Kidney tubule cell (primary cell): ENCODE results near the gene TSHR.
"Not testable (repeated sequence)": the region's sequence is repeated elsewhere in the genome, so short reads cannot be mapped to it uniquely, and the experiment has no call there.

Source experiments
- DNase-seq: peaks from one replicate; pipeline ENCODE4 v3.0.0-alpha.2; 2018; ENCODE audit warnings: low spot score

TSHR gene

GRCh38 chr14:80951491-80951890, 3.9 kb upstream of the TSHR start:
- DNase-seq: no peak

- not testable (repeated sequence) for DNase-seq
Observed at GRCh38 chr14:80953211-80953610, 2.2 kb upstream of the TSHR start.

GRCh38 chr14:80954687-80955299, 628 bp upstream of the TSHR start:
- peak; percentile 76 for DNase-seq

GRCh38 chr14:80956102-80956501, 681 bp downstream of the TSHR start:
- DNase-seq: no peak

- DNase-seq: no peak
Observed at GRCh38 chr14:80956922-80957321, 1.5 kb downstream of the TSHR start.

- no peak for DNase-seq
Observed at GRCh38 chr14:80957613-80958012, 2.2 kb downstream of the TSHR start.

GRCh38 chr14:80958226-80958625, 2.8 kb downstream of the TSHR start:
- DNase-seq: no peak

- no peak for DNase-seq
Observed at GRCh38 chr14:80958939-80959338, 3.5 kb downstream of the TSHR start.

- no peak for DNase-seq
Observed at GRCh38 chr14:80959496-80959895, 4.1 kb downstream of the TSHR start.

GRCh38 chr14:80965037-80965436, 9.6 kb downstream of the TSHR start:
- DNase-seq: no peak

GRCh38 chr14:80973931-80974641, 18.7 kb downstream of the TSHR start:
- peak; percentile 86 for DNase-seq

GRCh38 chr14:80974679-80975078, 19.3 kb downstream of the TSHR start:
- no peak for DNase-seq

- DNase-seq: no peak
Observed at GRCh38 chr14:80977221-80977620, 21.8 kb downstream of the TSHR start.

- no peak for DNase-seq
Observed at GRCh38 chr14:80978403-80978802, 23.0 kb downstream of the TSHR start.

GRCh38 chr14:80979951-80980350, 24.5 kb downstream of the TSHR start:
- no peak for DNase-seq

GRCh38 chr14:80981156-80981555, 25.7 kb downstream of the TSHR start:
- DNase-seq: no peak

GRCh38 chr14:80981673-80982072, 26.3 kb downstream of the TSHR start:
- no peak for DNase-seq

GRCh38 chr14:80982711-80983110, 27.3 kb downstream of the TSHR start:
- DNase-seq: no peak

- DNase-seq: peak; percentile 82
Observed at GRCh38 chr14:80987235-80988032, 32.0 kb downstream of the TSHR start.

GRCh38 chr14:80988192-80988591, 32.8 kb downstream of the TSHR start:
- DNase-seq: no peak

GRCh38 chr14:80988735-80989429, 33.5 kb downstream of the TSHR start:
- peak; percentile 30 for DNase-seq

- DNase-seq: no peak
Observed at GRCh38 chr14:80992580-80992979, 37.2 kb downstream of the TSHR start.
